WERI-Rb-1 (cell line): ENCODE results near the gene TRAF3.

Source experiments
- DNase-seq: peaks from one replicate; pipeline ENCODE4 v3.0.0-alpha.2; 2020
- H3K27ac ChIP-seq: fragments of 250-450 bp; sonication (Bioruptor Pico); 2 replicates; pipeline ENCODE4 v1.5.1; 2020; ENCODE audit warnings: mild to moderate bottlenecking, moderate library complexity
- H3K27me3 ChIP-seq: fragments of 250-450 bp; sonication (Bioruptor Pico); 2 replicates; pipeline ENCODE4 v1.5.1; 2021; ENCODE audit warnings: mild to moderate bottlenecking, low read depth, moderate library complexity; ENCODE audit not compliant: insufficient read depth, severe bottlenecking
- H3K36me3 ChIP-seq: fragments of 250-450 bp; sonication (Bioruptor Pico); 2 replicates; pipeline ENCODE4 v1.5.1; 2020; ENCODE audit warnings: mild to moderate bottlenecking, moderate library complexity
- H3K4me3 ChIP-seq: 2 replicates; pipeline ENCODE4 v1.5.1; 2011; ENCODE audit warnings: low read depth, mild to moderate bottlenecking, control low read depth, low read length
- H3K9me3 ChIP-seq: fragments of 250-450 bp; sonication (Bioruptor Pico); 2 replicates; pipeline ENCODE4 v1.5.1; 2021; ENCODE audit warnings: mild to moderate bottlenecking, moderate library complexity; ENCODE audit not compliant: severe bottlenecking
- CTCF ChIP-seq: IDR thresholded peaks from 2 replicates; pipeline ENCODE4 v1.5.1; 2011; ENCODE audit warnings: low read depth, mild to moderate bottlenecking, control low read depth, inconsistent platforms, low read length

TRAF3 gene

GRCh38 chr14:102798926-102799325 lies 21.7 kb downstream of the TRAF3 start:
- Histone ChIP-seq H3K9me3 (no peaks in the 10 kb centered on the region), H3K36me3 (no peaks in the 10 kb centered on the region), H3K27ac (no peak overlapping the region), H3K4me3 (no peak overlapping the region), H3K27me3 (no peaks in the 10 kb centered on the region)
- DNase-seq = no peak
- TF ChIP-seq CTCF = no peak

DNA sequence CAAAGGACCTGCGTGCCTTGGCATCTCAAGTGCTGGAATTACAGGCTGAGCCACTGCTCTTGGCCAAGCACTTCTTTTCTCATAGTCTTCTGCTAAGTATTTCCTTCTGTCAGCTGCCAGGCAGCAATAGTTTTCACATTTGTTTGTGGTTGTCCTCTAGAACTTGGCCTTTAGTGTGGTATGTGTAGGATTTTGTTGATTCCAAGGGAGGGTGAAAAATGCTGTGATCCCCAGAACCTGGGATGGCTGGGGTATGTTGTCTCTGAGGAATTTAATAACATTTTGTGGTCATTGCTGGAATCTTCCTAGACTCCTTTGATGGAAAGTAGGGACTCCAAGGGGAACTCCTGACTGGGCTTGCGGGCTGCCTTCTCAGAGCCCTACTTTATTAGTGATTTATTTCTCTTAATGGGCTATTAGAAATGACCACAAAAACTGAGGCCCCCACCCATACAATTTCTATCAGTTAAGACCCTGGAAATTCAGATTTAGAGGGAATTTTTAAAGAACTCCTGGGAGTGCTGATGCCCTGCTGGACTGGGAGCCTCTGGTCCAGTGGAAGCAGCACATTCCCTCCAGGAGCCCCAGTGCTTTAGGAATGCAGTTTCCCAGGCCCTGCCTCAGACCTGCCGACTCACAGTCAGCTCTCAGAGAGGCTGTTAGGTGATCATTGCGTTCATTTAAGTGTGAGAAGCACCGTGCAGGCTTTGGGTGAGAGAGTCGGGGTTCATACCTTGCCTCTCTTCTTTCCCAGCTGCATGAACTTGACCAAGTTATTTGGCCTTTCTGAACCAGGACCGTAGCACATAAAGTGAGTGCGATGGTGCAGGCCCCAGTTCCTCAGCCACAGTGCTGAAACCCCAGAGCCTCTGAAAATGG lies 22.7 kb downstream of the TRAF3 start:
- Histone ChIP-seq H3K36me3 (no peaks in the 10 kb centered on the region), H3K4me3 (no peak overlapping the region), H3K27me3 (no peaks in the 10 kb centered on the region), H3K27ac (no peak overlapping the region), H3K9me3 (no peaks in the 10 kb centered on the region)
- no peak for DNase-seq
- no peak for TF ChIP-seq CTCF

GRCh38 chr14:102802834-102803523 lies 25.7 kb downstream of the TRAF3 start:
- TF ChIP-seq CTCF = no peak
- H3K4me3 ChIP-seq = no peak overlapping the region
- H3K27ac ChIP-seq = no peak overlapping the region
- no peaks in the 10 kb centered on the region; the same call in 1 of the 2 replicates for H3K36me3 ChIP-seq
- no peaks in the 10 kb centered on the region for H3K9me3 ChIP-seq
- no peaks in the 10 kb centered on the region for H3K27me3 ChIP-seq
- DNase-seq = no peak

- no peaks in the 10 kb centered on the region for H3K27me3 ChIP-seq
- no peak for DNase-seq
- H3K9me3 ChIP-seq = no peaks in the 10 kb centered on the region
- no peak overlapping the region for H3K4me3 ChIP-seq
- no peaks in the 10 kb centered on the region; the same call in 1 of the 2 replicates for H3K36me3 ChIP-seq
- no peak overlapping the region for H3K27ac ChIP-seq
- no peak for TF ChIP-seq CTCF
Observed at GRCh38 chr14:102804858-102805257, 27.6 kb downstream of the TRAF3 start.

DNA sequence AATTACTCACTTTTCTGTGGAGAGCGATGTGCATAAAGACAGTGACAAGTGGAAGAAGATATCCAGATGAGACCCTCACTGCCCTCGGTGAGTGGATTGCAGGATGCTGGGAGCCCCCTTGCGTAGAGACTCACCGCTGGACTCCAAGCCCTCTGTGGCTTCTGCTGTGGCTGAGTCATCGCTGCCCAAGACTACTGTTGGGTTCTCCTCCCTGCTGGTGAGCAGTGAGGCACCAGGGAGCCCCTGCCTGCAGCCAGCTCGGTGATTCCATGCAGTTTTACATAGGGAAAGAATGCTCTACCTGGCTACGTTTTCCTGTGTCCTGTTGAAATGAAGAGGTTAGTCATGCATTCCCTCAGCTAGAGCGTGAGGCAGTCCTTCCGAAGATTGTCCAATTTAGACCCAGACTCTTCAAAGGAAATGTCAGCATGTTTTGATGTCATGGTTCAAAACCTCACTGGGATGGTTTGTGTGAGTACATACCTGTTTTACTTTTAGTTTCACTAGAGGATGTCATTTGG lies 28.2 kb downstream of the TRAF3 start:
- H3K9me3 ChIP-seq = no peaks in the 10 kb centered on the region
- no peak overlapping the region for H3K4me3 ChIP-seq
- H3K36me3 ChIP-seq = no peaks in the 10 kb centered on the region; the same call in 1 of the 2 replicates
- no peak overlapping the region for H3K27ac ChIP-seq
- no peak for TF ChIP-seq CTCF
- no peak for DNase-seq
- H3K27me3 ChIP-seq = no peaks in the 10 kb centered on the region
